B cell (primary cell): Measurements from ENCODE around the gene PPEF2.
"Not testable (repeated sequence)": the region's sequence is repeated elsewhere in the genome, so short reads cannot be mapped to it uniquely, and the experiment has no call there.

Experiments
- EZH2 ChIP-seq: IDR thresholded peaks from 2 replicates; pipeline ENCODE4 v1.6.1; 2012; ENCODE audit warnings: borderline replicate concordance, low read depth, mild to moderate bottlenecking, moderate library complexity, low read length; ENCODE audit not compliant: insufficient read depth, poor library complexity, severe bottlenecking
- TF ChIP-seq, protein P1 (sequence below): fragments of 200-600 bp; IDR thresholded peaks from one replicate; pipeline ENCODE4 v1.8.0; 2022; ENCODE audit warnings: antibody characterized with exemption, mild to moderate bottlenecking

DNA sequence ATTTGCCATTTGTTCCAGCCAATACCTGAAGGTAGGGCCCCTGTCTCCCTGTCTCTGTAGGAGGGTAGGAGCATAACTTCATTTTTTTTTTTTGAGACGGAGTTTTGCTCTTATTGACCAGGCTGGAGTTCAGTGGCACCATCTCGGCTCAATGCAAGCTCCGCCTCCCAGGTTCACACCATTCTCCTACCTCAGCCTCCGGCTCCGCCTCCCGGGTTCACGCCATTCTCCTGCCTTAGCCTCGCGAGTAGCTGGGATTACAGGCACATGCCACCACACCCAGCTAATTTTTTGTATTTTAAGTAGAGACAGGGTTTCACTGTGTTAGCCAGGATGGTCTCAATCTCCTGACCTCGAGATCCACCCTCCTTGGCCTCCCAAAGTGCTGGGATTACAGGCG is 22.7 kb upstream of the PPEF2 start:
- not testable (repeated sequence) for TF ChIP-seq EZH2
- TF ChIP-seq, protein P1, sequence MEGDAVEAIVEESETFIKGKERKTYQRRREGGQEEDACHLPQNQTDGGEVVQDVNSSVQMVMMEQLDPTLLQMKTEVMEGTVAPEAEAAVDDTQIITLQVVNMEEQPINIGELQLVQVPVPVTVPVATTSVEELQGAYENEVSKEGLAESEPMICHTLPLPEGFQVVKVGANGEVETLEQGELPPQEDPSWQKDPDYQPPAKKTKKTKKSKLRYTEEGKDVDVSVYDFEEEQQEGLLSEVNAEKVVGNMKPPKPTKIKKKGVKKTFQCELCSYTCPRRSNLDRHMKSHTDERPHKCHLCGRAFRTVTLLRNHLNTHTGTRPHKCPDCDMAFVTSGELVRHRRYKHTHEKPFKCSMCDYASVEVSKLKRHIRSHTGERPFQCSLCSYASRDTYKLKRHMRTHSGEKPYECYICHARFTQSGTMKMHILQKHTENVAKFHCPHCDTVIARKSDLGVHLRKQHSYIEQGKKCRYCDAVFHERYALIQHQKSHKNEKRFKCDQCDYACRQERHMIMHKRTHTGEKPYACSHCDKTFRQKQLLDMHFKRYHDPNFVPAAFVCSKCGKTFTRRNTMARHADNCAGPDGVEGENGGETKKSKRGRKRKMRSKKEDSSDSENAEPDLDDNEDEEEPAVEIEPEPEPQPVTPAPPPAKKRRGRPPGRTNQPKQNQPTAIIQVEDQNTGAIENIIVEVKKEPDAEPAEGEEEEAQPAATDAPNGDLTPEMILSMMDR, result not testable (repeated sequence)
